ENCODE data around the gene ZNF135.

- TF ChIP-seq, protein P1, sequence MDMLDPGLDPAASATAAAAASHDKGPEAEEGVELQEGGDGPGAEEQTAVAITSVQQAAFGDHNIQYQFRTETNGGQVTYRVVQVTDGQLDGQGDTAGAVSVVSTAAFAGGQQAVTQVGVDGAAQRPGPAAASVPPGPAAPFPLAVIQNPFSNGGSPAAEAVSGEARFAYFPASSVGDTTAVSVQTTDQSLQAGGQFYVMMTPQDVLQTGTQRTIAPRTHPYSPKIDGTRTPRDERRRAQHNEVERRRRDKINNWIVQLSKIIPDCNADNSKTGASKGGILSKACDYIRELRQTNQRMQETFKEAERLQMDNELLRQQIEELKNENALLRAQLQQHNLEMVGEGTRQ (IDR thresholded peaks at IDR 0.05; ENCODE audit: low read depth, low read length), result no peak
- TF ChIP-seq POLR2A (IDR thresholded peaks at IDR 0.05; ENCODE audit: low read depth, low read length) (no peak), RCOR1 (IDR thresholded peaks at IDR 0.05; ENCODE audit: insufficient replicate concordance, low read length) (no peak)
- TF ChIP-seq, protein P2, sequence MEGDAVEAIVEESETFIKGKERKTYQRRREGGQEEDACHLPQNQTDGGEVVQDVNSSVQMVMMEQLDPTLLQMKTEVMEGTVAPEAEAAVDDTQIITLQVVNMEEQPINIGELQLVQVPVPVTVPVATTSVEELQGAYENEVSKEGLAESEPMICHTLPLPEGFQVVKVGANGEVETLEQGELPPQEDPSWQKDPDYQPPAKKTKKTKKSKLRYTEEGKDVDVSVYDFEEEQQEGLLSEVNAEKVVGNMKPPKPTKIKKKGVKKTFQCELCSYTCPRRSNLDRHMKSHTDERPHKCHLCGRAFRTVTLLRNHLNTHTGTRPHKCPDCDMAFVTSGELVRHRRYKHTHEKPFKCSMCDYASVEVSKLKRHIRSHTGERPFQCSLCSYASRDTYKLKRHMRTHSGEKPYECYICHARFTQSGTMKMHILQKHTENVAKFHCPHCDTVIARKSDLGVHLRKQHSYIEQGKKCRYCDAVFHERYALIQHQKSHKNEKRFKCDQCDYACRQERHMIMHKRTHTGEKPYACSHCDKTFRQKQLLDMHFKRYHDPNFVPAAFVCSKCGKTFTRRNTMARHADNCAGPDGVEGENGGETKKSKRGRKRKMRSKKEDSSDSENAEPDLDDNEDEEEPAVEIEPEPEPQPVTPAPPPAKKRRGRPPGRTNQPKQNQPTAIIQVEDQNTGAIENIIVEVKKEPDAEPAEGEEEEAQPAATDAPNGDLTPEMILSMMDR (conservative IDR thresholded peaks at IDR 0.05; ENCODE audit: low read depth, low read length), result no peak
Measured at GRCh38 chr19:58118979-58119733, 60.1 kb downstream of the ZNF135 start.
